ENCODE measurements around the gene ITGB3. TPM values are rescaled to one million over a fixed set of nuclear protein-coding genes. Genes with fewer than 3 reads are reported as not detected.
"Not testable (repeated sequence)": the region's sequence is repeated elsewhere in the genome, so short reads cannot be mapped to it uniquely, and the experiment has no call there.

The ITGB3 gene
- polyA plus RNA-seq, 1 of the 3 experiments (the other 2 are of a cell fraction): 4.6 TPM

- Histone ChIP-seq H2AFZ (ENCODE audit: low read depth) (no peak overlapping the region), H3K9ac (peak overlapping the region; percentile 57), H3K27ac (ENCODE audit: low read depth in 2 of 2, low read length in 1 of 2) (peak overlapping the region in 1 of 2 experiments; percentile 94; a peak in 2 of 4 replicates), H3K36me3 (replicated peaks in 1 of 2; ENCODE audit: control insufficient read depth in 1 of 2, insufficient read depth in 2 of 2, low read length in 1 of 2) (no peaks in the 10 kb centered on the region), H3K4me3 (ENCODE audit: low read depth in 2 of 2, low read length in 1 of 2) (no peak overlapping the region), H3F3A (replicated peaks; ENCODE audit: insufficient read depth) (peaks cover 31% of the 10 kb centered on the region), H3K27me3 (ENCODE audit: insufficient read depth) (no peaks in the 10 kb centered on the region), H3K79me2 (ENCODE audit: insufficient read depth) (no peaks in the 10 kb centered on the region), H3K4me2 (peak overlapping the region; percentile 5; the same call in 1 of the 2 replicates), H4K20me1 (ENCODE audit: insufficient read depth) (no peaks in the 10 kb centered on the region), H3K9me2 (no peaks in the 10 kb centered on the region), H3K4me1 (ENCODE audit: control insufficient read depth in 1 of 2, insufficient read depth in 2 of 2, low read depth in 1 of 2, low read length in 1 of 2) (peaks cover 0 to 22% of the 10 kb centered on the region in 2 experiments; a peak in 2 of 4 replicates), H3K9me3 (no peaks in the 10 kb centered on the region)
- ChIA-PET POLR2A (no interaction called here), CTCF (interaction anchor here (1.0 kb wide), 1 partner anchor 48 kb away, joined by 3 read pairs; no protein-coding TSS in a partner anchor)
- TF ChIP-seq CHD2 (IDR thresholded peaks at IDR 0.05; ENCODE audit: low read length, partially characterized antibody) (no peak), MXI1 (IDR thresholded peaks at IDR 0.05; ENCODE audit: low read depth, low read length) (no peak), USF1 (IDR thresholded peaks at IDR 0.05; ENCODE audit: borderline replicate concordance, low read depth) (no peak), TEAD4 (IDR thresholded peaks at IDR 0.05; ENCODE audit: borderline replicate concordance, insufficient read depth) (peak; percentile 91), EP300 (IDR thresholded peaks at IDR 0.05; ENCODE audit: borderline replicate concordance in 1 of 2, low read depth in 1 of 2, low read length in 1 of 2) (peak in 1 of 2 experiments; percentile 85; a peak in 1 of 4 replicates), POLR2AphosphoS5 (IDR thresholded peaks at IDR 0.05; ENCODE audit: low read depth, low read length) (peak; percentile 69; the same call in 1 of the 2 replicates), SIN3A (IDR thresholded peaks at IDR 0.05; ENCODE audit: borderline replicate concordance, low read depth, low read length) (no peak), REST (IDR thresholded peaks at IDR 0.05; ENCODE audit: low read depth, low read length) (0 out of 2 replicates have a peak, but pooled peaks have one; percentile 34), FOXM1 (IDR thresholded peaks at IDR 0.05; ENCODE audit: low read depth) (no peak), GATA2 (CRISPR knock-in tag; IDR thresholded peaks at IDR 0.05) (no peak), TCF12 (IDR thresholded peaks at IDR 0.05) (peak; percentile 93), FOSL2 (IDR thresholded peaks at IDR 0.05; ENCODE audit: borderline replicate concordance, low read depth) (peak; percentile 96), RXRA (IDR thresholded peaks at IDR 0.05; ENCODE audit: borderline replicate concordance, low read depth) (0 out of 2 replicates have a peak, but pooled peaks have one; percentile 67), NFIC (IDR thresholded peaks at IDR 0.05; ENCODE audit: borderline replicate concordance) (peak; percentile 74), JUND (IDR thresholded peaks at IDR 0.05) (peak; percentile 84), IRF3 (IDR thresholded peaks at IDR 0.05; ENCODE audit: low read depth, low read length) (no peak), PBX3 (IDR thresholded peaks at IDR 0.05) (peak; percentile 66), MAX (IDR thresholded peaks at IDR 0.05; ENCODE audit: low read depth) (peak; percentile 76), TAF1 (IDR thresholded peaks at IDR 0.05; ENCODE audit: borderline replicate concordance, low read depth, low read length) (no peak)
- no peak for DNase-seq
- 10% methylated on average over 1 of the region's 1 CpG for WGBS (ENCODE audit: low lambda C conversion rate)
These were observed 13.8 kb downstream of the ITGB3 start for GRCh38 chr17:47267354-47267828.

- H3K9ac ChIP-seq; DNase-seq; POLR2A ChIA-PET; H3K9me2 ChIP-seq; H3K36me3 ChIP-seq (replicated peaks in 1 of 2; ENCODE audit: control insufficient read depth in 1 of 2, insufficient read depth in 2 of 2, low read length in 1 of 2); H3K4me2 ChIP-seq; H3K79me2 ChIP-seq (ENCODE audit: insufficient read depth); H2AFZ ChIP-seq (ENCODE audit: low read depth); H3K27me3 ChIP-seq (ENCODE audit: insufficient read depth); H3K4me3 ChIP-seq (ENCODE audit: low read depth in 2 of 2, low read length in 1 of 2); H3K9me3 ChIP-seq; H4K20me1 ChIP-seq (ENCODE audit: insufficient read depth); H3K27ac ChIP-seq (ENCODE audit: low read depth in 2 of 2, low read length in 1 of 2): not testable (repeated sequence)
- CTCF ChIA-PET: interaction anchor here (1.0 kb wide), 1 partner anchor 47 kb away, joined by 3 read pairs; no protein-coding TSS in a partner anchor
- WGBS (ENCODE audit: low lambda C conversion rate): 78% methylated on average over 2 of the region's 3 CpGs
- Histone ChIP-seq H3K4me1 (ENCODE audit: control insufficient read depth in 1 of 2, insufficient read depth in 2 of 2, low read depth in 1 of 2, low read length in 1 of 2) (peaks cover 3 to 22% of the 10 kb centered on the region in 2 experiments; a peak in 3 of 4 replicates), H3F3A (replicated peaks; ENCODE audit: insufficient read depth) (peaks cover 31% of the 10 kb centered on the region)
These were observed 15.3 kb downstream of the ITGB3 start for GRCh38 chr17:47268964-47269363.
